T-helper 17 cell (primary cell): Measurements from ENCODE around the gene CACHD1. TPM values are rescaled to one million over a fixed set of nuclear protein-coding genes. Genes with fewer than 3 reads are reported as not detected.

Experiments
- ATAC-seq: fragments of 150-1000 bp; cut with Tn5 transposase; 2 replicates; pipeline ENCODE4 v1.10.0; 2021; ENCODE audit warnings: mild to moderate bottlenecking, moderate library complexity
- DNase-seq, 3 donors: peaks; one replicate each; pipeline versions ENCODE4 v3.0.0 to v3.0.0-alpha.2; 2020 to 2021
- H3K9me3 ChIP-seq: one replicate; pipeline ENCODE4 v1.7.0; 2013; ENCODE audit warnings: low read length, mild to moderate bottlenecking; ENCODE audit not compliant: control insufficient read depth, poor library complexity, severe bottlenecking
- H3K27ac Mint-ChIP-seq: one replicate; pipeline ENCODE4 v1.8.0; 2022; ENCODE audit warnings: mild to moderate bottlenecking, moderate library complexity, mixed read lengths
- H3K27me3 Mint-ChIP-seq: one replicate; pipeline ENCODE4 v1.8.0; 2022; ENCODE audit warnings: mixed read lengths
- H3K36me3 Mint-ChIP-seq: one replicate; pipeline ENCODE4 v1.8.0; 2022; ENCODE audit warnings: low read depth, mixed read lengths
- H3K4me1 Mint-ChIP-seq: one replicate; pipeline ENCODE4 v1.8.0; 2022; ENCODE audit warnings: mild to moderate bottlenecking, mixed read lengths
- H3K4me3 Mint-ChIP-seq: one replicate; pipeline ENCODE4 v1.8.0; 2022; ENCODE audit warnings: mild to moderate bottlenecking, moderate library complexity, mixed read lengths
- total RNA-seq, 4 donors: library from RNA in 2 of 4; stranded (reverse) in 2 of 4; gene quantifications; one replicate each; pipeline ENCODE4 v1.2.3 and lab custom pipeline; 2022 to 2026

The CACHD1 gene
- total RNA-seq, 2 donors from 2014 or later: 0.05 TPM; not detected in 1

GRCh38 chr1:64478594-64479470, 8.9 kb downstream of the CACHD1 start:
- Mint-ChIP-seq H3K27me3 (peaks cover 28% of the 10 kb centered on the region), H3K36me3 (no peaks in the 10 kb centered on the region), H3K27ac (no peak overlapping the region), H3K4me3 (no peak overlapping the region), H3K4me1 (peaks cover 3% of the 10 kb centered on the region)
- ATAC-seq (no peak), DNase-seq (no peak)
- H3K9me3 ChIP-seq: no peaks in the 10 kb centered on the region

- no peak overlapping the region for H3K4me3 Mint-ChIP-seq
- no peak for DNase-seq
- no peak overlapping the region for H3K27ac Mint-ChIP-seq
- peaks cover 3% of the 10 kb centered on the region for H3K4me1 Mint-ChIP-seq
- ATAC-seq: no peak
- H3K36me3 Mint-ChIP-seq: no peaks in the 10 kb centered on the region
- no peaks in the 10 kb centered on the region for H3K9me3 ChIP-seq
- H3K27me3 Mint-ChIP-seq: peaks cover 24% of the 10 kb centered on the region
Observed at GRCh38 chr1:64479874-64480273, 9.9 kb downstream of the CACHD1 start.

GRCh38 chr1:64480999-64481772, 11.3 kb downstream of the CACHD1 start:
- H3K36me3 Mint-ChIP-seq: no peaks in the 10 kb centered on the region
- H3K4me3 Mint-ChIP-seq: no peak overlapping the region
- H3K4me1 Mint-ChIP-seq: peaks cover 3% of the 10 kb centered on the region
- H3K27ac Mint-ChIP-seq: no peak overlapping the region
- H3K27me3 Mint-ChIP-seq: peaks cover 29% of the 10 kb centered on the region
- H3K9me3 ChIP-seq: no peaks in the 10 kb centered on the region
- no peak for DNase-seq
- no peak for ATAC-seq

GRCh38 chr1:64482128-64482527, 12.2 kb downstream of the CACHD1 start:
- H3K27ac Mint-ChIP-seq: no peak overlapping the region
- no peaks in the 10 kb centered on the region for H3K4me1 Mint-ChIP-seq
- peaks cover 2% of the 10 kb centered on the region for H3K36me3 Mint-ChIP-seq
- H3K4me3 Mint-ChIP-seq: no peak overlapping the region
- no peaks in the 10 kb centered on the region for H3K9me3 ChIP-seq
- DNase-seq: no peak
- H3K27me3 Mint-ChIP-seq: peaks cover 26% of the 10 kb centered on the region
- ATAC-seq: no peak

- no peak for ATAC-seq
- no peak for DNase-seq
- Mint-ChIP-seq H3K27ac (no peak overlapping the region), H3K4me3 (no peak overlapping the region), H3K27me3 (peaks cover 29% of the 10 kb centered on the region), H3K4me1 (no peaks in the 10 kb centered on the region), H3K36me3 (peaks cover 2% of the 10 kb centered on the region)
- H3K9me3 ChIP-seq: no peaks in the 10 kb centered on the region
Observed at GRCh38 chr1:64482720-64483119, 12.8 kb downstream of the CACHD1 start.

GRCh38 chr1:64483731-64484414, 13.9 kb downstream of the CACHD1 start:
- Mint-ChIP-seq H3K36me3 (peaks cover 2% of the 10 kb centered on the region), H3K27ac (no peak overlapping the region), H3K4me1 (no peaks in the 10 kb centered on the region), H3K27me3 (peaks cover 29% of the 10 kb centered on the region), H3K4me3 (no peak overlapping the region)
- no peak for DNase-seq
- H3K9me3 ChIP-seq: no peaks in the 10 kb centered on the region
- ATAC-seq: no peak

GRCh38 chr1:64484651-64485050, 14.7 kb downstream of the CACHD1 start:
- Mint-ChIP-seq H3K4me3 (no peak overlapping the region), H3K27me3 (peaks cover 32% of the 10 kb centered on the region), H3K4me1 (no peaks in the 10 kb centered on the region), H3K36me3 (peaks cover 2% of the 10 kb centered on the region), H3K27ac (no peak overlapping the region)
- ATAC-seq (no peak), DNase-seq (no peak)
- no peaks in the 10 kb centered on the region for H3K9me3 ChIP-seq

GRCh38 chr1:64486193-64486592, 16.3 kb downstream of the CACHD1 start:
- DNase-seq: no peak
- Mint-ChIP-seq H3K27me3 (peaks cover 40% of the 10 kb centered on the region), H3K4me3 (no peak overlapping the region), H3K36me3 (peaks cover 2% of the 10 kb centered on the region), H3K4me1 (no peaks in the 10 kb centered on the region), H3K27ac (no peak overlapping the region)
- H3K9me3 ChIP-seq: no peaks in the 10 kb centered on the region
- no peak for ATAC-seq

- Mint-ChIP-seq H3K27ac (no peak overlapping the region), H3K36me3 (peaks cover 2% of the 10 kb centered on the region), H3K27me3 (peaks cover 40% of the 10 kb centered on the region), H3K4me1 (no peaks in the 10 kb centered on the region), H3K4me3 (no peak overlapping the region)
- DNase-seq (no peak), ATAC-seq (no peak)
- H3K9me3 ChIP-seq: no peaks in the 10 kb centered on the region
Observed at GRCh38 chr1:64487061-64487460, 17.1 kb downstream of the CACHD1 start.

GRCh38 chr1:64488862-64489261, 18.9 kb downstream of the CACHD1 start:
- Mint-ChIP-seq H3K36me3 (peaks cover 2% of the 10 kb centered on the region), H3K4me3 (no peak overlapping the region), H3K27me3 (peaks cover 50% of the 10 kb centered on the region), H3K27ac (no peak overlapping the region), H3K4me1 (no peaks in the 10 kb centered on the region)
- no peaks in the 10 kb centered on the region for H3K9me3 ChIP-seq
- DNase-seq (no peak), ATAC-seq (no peak)

GRCh38 chr1:64489707-64490106, 19.8 kb downstream of the CACHD1 start:
- H3K36me3 Mint-ChIP-seq: peaks cover 2% of the 10 kb centered on the region
- no peak overlapping the region for H3K4me3 Mint-ChIP-seq
- peaks cover 56% of the 10 kb centered on the region for H3K27me3 Mint-ChIP-seq
- ATAC-seq: no peak
- H3K9me3 ChIP-seq: no peaks in the 10 kb centered on the region
- no peak overlapping the region for H3K27ac Mint-ChIP-seq
- DNase-seq: no peak
- no peaks in the 10 kb centered on the region for H3K4me1 Mint-ChIP-seq

GRCh38 chr1:64490213-64490818, 20.4 kb downstream of the CACHD1 start:
- ATAC-seq: no peak
- Mint-ChIP-seq H3K36me3 (peaks cover 2% of the 10 kb centered on the region), H3K4me3 (no peak overlapping the region), H3K4me1 (no peaks in the 10 kb centered on the region), H3K27me3 (peaks cover 56% of the 10 kb centered on the region), H3K27ac (no peak overlapping the region)
- H3K9me3 ChIP-seq: no peaks in the 10 kb centered on the region
- DNase-seq: no peak

- H3K9me3 ChIP-seq: no peaks in the 10 kb centered on the region
- Mint-ChIP-seq H3K27ac (no peak overlapping the region), H3K4me1 (no peaks in the 10 kb centered on the region), H3K4me3 (no peak overlapping the region), H3K27me3 (peaks cover 55% of the 10 kb centered on the region), H3K36me3 (no peaks in the 10 kb centered on the region)
- DNase-seq (no peak), ATAC-seq (no peak)
Observed at GRCh38 chr1:64492424-64492823, 22.5 kb downstream of the CACHD1 start.
